ENCODE measurements around the gene KRT73.

GRCh38 chr12:52587563-52587962 is 30.8 kb downstream of the KRT73 start:
- TF ChIP-seq CTCF (IDR thresholded peaks at IDR 0.05; ENCODE audit: extremely low read depth in 1 of 2, insufficient read depth in 1 of 2, low read depth in 1 of 2, low read length in 2 of 2) (no peak), MAX (IDR thresholded peaks at IDR 0.05; ENCODE audit: insufficient read depth, insufficient read length) (no peak), POLR2A (IDR thresholded peaks at IDR 0.05; ENCODE audit: low read depth, low read length) (no peak), MYC (IDR thresholded peaks at IDR 0.05; ENCODE audit: low read depth, low read length) (no peak), POLR2AphosphoS5 (IDR thresholded peaks at IDR 0.05; ENCODE audit: insufficient read depth, low read depth, low read length) (no peak), EZH2 (IDR thresholded peaks at IDR 0.05; ENCODE audit: borderline replicate concordance, low read depth, low read length, severe bottlenecking) (no peak), JUN (IDR thresholded peaks at IDR 0.05; ENCODE audit: borderline replicate concordance, insufficient read depth, insufficient read length, low read depth) (no peak), GATA2 (IDR thresholded peaks at IDR 0.05; ENCODE audit: insufficient read depth, insufficient read length, low read depth, low read length) (no peak)
